ENCODE results near the gene GNAZ. TPM values are rescaled to one million over a fixed set of nuclear protein-coding genes. Genes with fewer than 3 reads are reported as not detected.
A peak's percentile ranks its signal among the peaks of the same experiment; 100 is the strongest.

Gene GNAZ
- polyA plus RNA-seq, 1 donor from 2014 or later = 52.0 TPM

DNA sequence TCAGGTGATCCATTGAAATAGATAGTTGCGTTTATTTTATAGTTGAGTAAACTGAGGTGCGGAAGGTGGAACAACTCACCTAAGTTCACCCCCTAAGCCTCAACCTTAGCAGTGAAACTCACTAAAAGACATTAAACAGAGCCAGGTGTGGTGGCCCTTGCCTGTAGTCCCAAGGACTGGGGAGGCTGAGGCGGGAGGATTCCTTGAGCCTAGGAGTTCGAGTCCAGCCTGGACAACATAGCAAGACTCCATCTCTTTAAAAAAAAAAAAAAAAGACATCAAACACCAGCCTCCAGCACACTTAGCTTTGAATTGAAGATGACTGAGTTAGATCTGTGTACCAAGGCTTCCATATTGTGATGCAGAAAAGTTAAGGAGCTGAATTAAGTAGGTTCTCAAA is 74.1 kb downstream of the GNAZ start:
- TF ChIP-seq, protein P1, sequence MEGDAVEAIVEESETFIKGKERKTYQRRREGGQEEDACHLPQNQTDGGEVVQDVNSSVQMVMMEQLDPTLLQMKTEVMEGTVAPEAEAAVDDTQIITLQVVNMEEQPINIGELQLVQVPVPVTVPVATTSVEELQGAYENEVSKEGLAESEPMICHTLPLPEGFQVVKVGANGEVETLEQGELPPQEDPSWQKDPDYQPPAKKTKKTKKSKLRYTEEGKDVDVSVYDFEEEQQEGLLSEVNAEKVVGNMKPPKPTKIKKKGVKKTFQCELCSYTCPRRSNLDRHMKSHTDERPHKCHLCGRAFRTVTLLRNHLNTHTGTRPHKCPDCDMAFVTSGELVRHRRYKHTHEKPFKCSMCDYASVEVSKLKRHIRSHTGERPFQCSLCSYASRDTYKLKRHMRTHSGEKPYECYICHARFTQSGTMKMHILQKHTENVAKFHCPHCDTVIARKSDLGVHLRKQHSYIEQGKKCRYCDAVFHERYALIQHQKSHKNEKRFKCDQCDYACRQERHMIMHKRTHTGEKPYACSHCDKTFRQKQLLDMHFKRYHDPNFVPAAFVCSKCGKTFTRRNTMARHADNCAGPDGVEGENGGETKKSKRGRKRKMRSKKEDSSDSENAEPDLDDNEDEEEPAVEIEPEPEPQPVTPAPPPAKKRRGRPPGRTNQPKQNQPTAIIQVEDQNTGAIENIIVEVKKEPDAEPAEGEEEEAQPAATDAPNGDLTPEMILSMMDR (IDR thresholded peaks at IDR 0.05; ENCODE audit: poor library complexity, severe bottlenecking) = no peak
- TF ChIP-seq EP300 (conservative IDR thresholded peaks at IDR 0.05; ENCODE audit: poor library complexity, severe bottlenecking) = no peak
- TF ChIP-seq TAF1 (IDR thresholded peaks at IDR 0.05; ENCODE audit: low read depth) = no peak
- TF ChIP-seq RAD21 (conservative IDR thresholded peaks at IDR 0.05) = no peak
- TF ChIP-seq MXI1 (conservative IDR thresholded peaks at IDR 0.05; ENCODE audit: poor library complexity, severe bottlenecking) = no peak
- Histone ChIP-seq H2AFZ (ENCODE audit: low read depth, low read length) (no peak overlapping the region), H3K79me2 (replicated peaks; ENCODE audit: insufficient read depth, low read length) (peaks cover 5% of the 10 kb centered on the region), H3K4me3 (ENCODE audit: low read length) (peak overlapping the region; percentile 91), H3K27ac (ENCODE audit: low read length) (peak overlapping the region; percentile 70), H3K4me2 (ENCODE audit: low read length) (peak overlapping the region; percentile 42), H3K27me3 (ENCODE audit: insufficient read depth, low read depth, low read length) (no peaks in the 10 kb centered on the region), H4K20me1 (ENCODE audit: insufficient read depth) (no peaks in the 10 kb centered on the region), H3K36me3 (ENCODE audit: insufficient read depth, low read length) (no peaks in the 10 kb centered on the region), H3F3A (ENCODE audit: insufficient read depth, low read length, poor library complexity, severe bottlenecking) (peaks cover 4% of the 10 kb centered on the region), H3K9me2 (ENCODE audit: insufficient read depth, low read length) (no peaks in the 10 kb centered on the region), H3K9me3 (ENCODE audit: low read length) (no peaks in the 10 kb centered on the region), H3K9ac (ENCODE audit: low read length) (peak overlapping the region; percentile 40)

DNA sequence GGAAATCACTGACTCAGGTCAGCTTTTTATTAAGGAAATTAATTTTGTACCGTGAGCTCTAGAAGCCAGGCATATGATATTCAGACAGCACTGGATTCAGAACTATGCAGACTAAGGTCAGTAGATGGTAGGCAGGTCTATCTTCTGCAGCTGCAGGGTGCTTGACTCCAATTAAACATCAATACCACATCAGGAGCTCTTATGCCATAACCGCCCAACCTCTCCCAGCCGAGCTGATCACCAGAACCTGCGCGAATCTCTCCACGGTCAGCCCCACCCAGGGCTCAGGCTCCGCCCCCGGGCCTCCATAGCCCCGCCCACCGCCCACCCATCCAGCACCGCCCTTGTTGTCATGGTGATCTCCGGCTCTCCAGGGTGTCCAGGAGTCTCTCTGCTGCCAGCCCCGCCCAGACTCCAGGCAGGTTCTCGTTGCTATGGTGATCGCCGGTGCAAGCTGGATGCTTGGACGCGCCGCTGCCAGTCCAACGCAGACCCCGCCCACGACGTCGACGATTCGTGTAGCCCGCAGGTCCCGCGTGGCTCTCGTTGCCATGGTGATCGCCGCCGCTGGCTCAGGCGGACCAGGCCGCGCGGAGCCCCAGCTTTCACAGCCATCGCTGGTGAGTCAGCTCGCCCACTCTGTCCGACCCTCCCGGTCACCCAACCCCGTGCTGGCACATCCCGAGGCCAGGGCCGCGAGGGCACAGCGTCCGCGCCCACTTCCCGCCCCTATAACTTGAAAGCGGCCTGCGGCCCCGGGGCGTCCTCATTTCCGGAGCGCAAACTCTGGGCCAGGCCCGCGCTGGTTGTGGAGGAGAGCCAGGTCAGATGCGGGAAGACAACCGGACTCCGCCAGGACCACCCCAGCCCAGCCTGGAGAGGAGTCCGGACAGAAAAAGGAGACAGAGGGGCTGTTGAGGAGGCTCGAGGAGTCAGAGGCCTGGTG is 74.9 kb downstream of the GNAZ start, which contains the start of gene RAB36:
Gene RAB36, plus strand, starts transcription at position 546 of the 946 bp plus-strand sequence. CDS start 1,140 bp downstream, outside the sequence.
- H4K20me1 ChIP-seq (ENCODE audit: insufficient read depth) = no peaks in the 10 kb centered on the region
- peak within 1 kb of the TSS; percentile 72 for H3K27ac ChIP-seq (ENCODE audit: low read length)
- H3K27me3 ChIP-seq (ENCODE audit: insufficient read depth, low read depth, low read length) = no peaks in the 10 kb centered on the region
- peak within 1 kb of the TSS; percentile 54 for H2AFZ ChIP-seq (ENCODE audit: low read depth, low read length)
- peak within 1 kb of the TSS; percentile 100 for H3K4me2 ChIP-seq (ENCODE audit: low read length)
- H3F3A ChIP-seq (ENCODE audit: insufficient read depth, low read length, poor library complexity, severe bottlenecking) = peaks cover 4% of the 10 kb centered on the region
- no peaks in the 10 kb centered on the region for H3K9me2 ChIP-seq (ENCODE audit: insufficient read depth, low read length)
- H3K9me3 ChIP-seq (ENCODE audit: low read length) = no peaks in the 10 kb centered on the region
- H3K4me3 ChIP-seq (ENCODE audit: low read length) = peak within 1 kb of the TSS; percentile 91
- TF ChIP-seq POLR2AphosphoS5 (IDR thresholded peaks at IDR 0.05) (peak; percentile 51), EP300 (conservative IDR thresholded peaks at IDR 0.05; ENCODE audit: poor library complexity, severe bottlenecking) (peak; percentile 46), SMC3 (conservative IDR thresholded peaks at IDR 0.05; ENCODE audit: poor library complexity) (peak; percentile 51), MXI1 (conservative IDR thresholded peaks at IDR 0.05; ENCODE audit: poor library complexity, severe bottlenecking) (peak; percentile 97)
- TF ChIP-seq, protein P1 (IDR thresholded peaks at IDR 0.05; ENCODE audit: poor library complexity, severe bottlenecking) = no peak
- peaks cover 5% of the 10 kb centered on the region for H3K79me2 ChIP-seq (replicated peaks; ENCODE audit: insufficient read depth, low read length)
- no peaks in the 10 kb centered on the region for H3K36me3 ChIP-seq (ENCODE audit: insufficient read depth, low read length)
- peak within 1 kb of the TSS; percentile 78 for H3K9ac ChIP-seq (ENCODE audit: low read length)
